Measurements from ENCODE around the gene GDAP1L1.

DNA sequence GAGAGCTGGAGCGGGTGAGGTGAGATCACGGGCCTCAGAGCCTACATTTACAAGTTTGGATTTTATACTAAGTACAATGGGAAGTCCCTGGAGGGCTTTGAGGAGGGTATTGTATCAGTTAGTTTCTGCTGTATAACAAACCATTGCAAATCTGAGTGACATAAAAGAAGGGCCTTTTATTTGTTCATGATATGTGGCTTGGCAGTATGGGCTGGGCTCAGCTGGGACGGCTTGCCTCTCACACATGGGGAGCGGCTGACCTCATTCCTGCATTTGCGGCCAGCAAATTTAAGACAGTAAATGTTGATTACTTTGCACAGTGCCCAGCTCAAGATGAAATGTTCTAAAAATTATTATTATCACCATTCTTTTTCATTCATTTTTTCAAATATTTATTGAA is 21.7 kb downstream of the GDAP1L1 start:
- TF ChIP-seq CTCF (IDR thresholded peaks at IDR 0.05) (no peak), POLR2AphosphoS2 (conservative IDR thresholded peaks at IDR 0.05; ENCODE audit: low read length) (no peak), MAFK (IDR thresholded peaks at IDR 0.05; ENCODE audit: partially characterized antibody) (no peak), SREBF2 (IDR thresholded peaks at IDR 0.05) (no peak), RCOR1 (IDR thresholded peaks at IDR 0.05; ENCODE audit: low read depth, low read length) (no peak), JUNB (IDR thresholded peaks at IDR 0.05) (no peak), ESRRA (IDR thresholded peaks at IDR 0.05; ENCODE audit: borderline replicate concordance, low read length) (no peak), CEBPB (IDR thresholded peaks at IDR 0.05) (no peak)
- TF ChIP-seq, protein P1, sequence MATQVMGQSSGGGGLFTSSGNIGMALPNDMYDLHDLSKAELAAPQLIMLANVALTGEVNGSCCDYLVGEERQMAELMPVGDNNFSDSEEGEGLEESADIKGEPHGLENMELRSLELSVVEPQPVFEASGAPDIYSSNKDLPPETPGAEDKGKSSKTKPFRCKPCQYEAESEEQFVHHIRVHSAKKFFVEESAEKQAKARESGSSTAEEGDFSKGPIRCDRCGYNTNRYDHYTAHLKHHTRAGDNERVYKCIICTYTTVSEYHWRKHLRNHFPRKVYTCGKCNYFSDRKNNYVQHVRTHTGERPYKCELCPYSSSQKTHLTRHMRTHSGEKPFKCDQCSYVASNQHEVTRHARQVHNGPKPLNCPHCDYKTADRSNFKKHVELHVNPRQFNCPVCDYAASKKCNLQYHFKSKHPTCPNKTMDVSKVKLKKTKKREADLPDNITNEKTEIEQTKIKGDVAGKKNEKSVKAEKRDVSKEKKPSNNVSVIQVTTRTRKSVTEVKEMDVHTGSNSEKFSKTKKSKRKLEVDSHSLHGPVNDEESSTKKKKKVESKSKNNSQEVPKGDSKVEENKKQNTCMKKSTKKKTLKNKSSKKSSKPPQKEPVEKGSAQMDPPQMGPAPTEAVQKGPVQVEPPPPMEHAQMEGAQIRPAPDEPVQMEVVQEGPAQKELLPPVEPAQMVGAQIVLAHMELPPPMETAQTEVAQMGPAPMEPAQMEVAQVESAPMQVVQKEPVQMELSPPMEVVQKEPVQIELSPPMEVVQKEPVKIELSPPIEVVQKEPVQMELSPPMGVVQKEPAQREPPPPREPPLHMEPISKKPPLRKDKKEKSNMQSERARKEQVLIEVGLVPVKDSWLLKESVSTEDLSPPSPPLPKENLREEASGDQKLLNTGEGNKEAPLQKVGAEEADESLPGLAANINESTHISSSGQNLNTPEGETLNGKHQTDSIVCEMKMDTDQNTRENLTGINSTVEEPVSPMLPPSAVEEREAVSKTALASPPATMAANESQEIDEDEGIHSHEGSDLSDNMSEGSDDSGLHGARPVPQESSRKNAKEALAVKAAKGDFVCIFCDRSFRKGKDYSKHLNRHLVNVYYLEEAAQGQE (IDR thresholded peaks at IDR 0.05) = no peak
